Sigmoid colon (tissue), 7 donors: Measurements from ENCODE around the gene PIK3R6. TPM values are rescaled to one million over a fixed set of nuclear protein-coding genes. Genes with fewer than 3 reads are reported as not detected.

ENCODE experiments used
- DNase-seq: peaks from one replicate; pipeline ENCODE4 v3.0.0-alpha.2; 2019
- H3K27ac ChIP-seq, 4 donors: fragments of 200-600 bp; sonication (generic); one replicate each; pipeline ENCODE4 v1.5.1; 2016 to 2019; ENCODE audit warnings: mild to moderate bottlenecking in 1 of 4
- H3K27me3 ChIP-seq, 3 donors: fragments of 200-600 bp; sonication (generic); one replicate each; pipeline ENCODE4 v1.5.1; 2019; ENCODE audit warnings: mild to moderate bottlenecking in 1 of 3
- H3K36me3 ChIP-seq, 4 donors: fragments of 200-600 bp; sonication (generic); one replicate each; pipeline ENCODE4 v1.5.1; 2016 to 2019
- H3K4me1 ChIP-seq, 4 donors: fragments of 200-600 bp; sonication (generic); one replicate each; pipeline ENCODE4 v1.5.1; 2017 to 2019
- H3K4me3 ChIP-seq, 4 donors: fragments of 200-600 bp; sonication (generic); one replicate each; pipeline ENCODE4 v1.5.1; 2017 to 2019; ENCODE audit warnings: mild to moderate bottlenecking in 2 of 4, moderate library complexity in 1 of 4
- H3K9me3 ChIP-seq, 4 donors: fragments of 200-600 bp in 3 of 4; sonication (generic) in 3 of 4; one replicate each; pipeline versions ENCODE4 v1.5.1 to v1.6.1; 2013 to 2019
- EP300 ChIP-seq, 4 donors: sonication (generic); formaldehyde crosslinking; IDR thresholded peaks; one replicate each; pipeline ENCODE4 v1.6.1; 2017; ENCODE audit warnings: antibody characterized with exemption in 4 of 4
- POLR2A ChIP-seq, 2 donors: fragments of 450-650 bp; IDR thresholded peaks; one replicate each; pipeline ENCODE4 v1.6.1; 2016; ENCODE audit warnings: antibody characterized with exemption in 2 of 2, mild to moderate bottlenecking in 2 of 2, moderate library complexity in 2 of 2
- POLR2AphosphoS5 ChIP-seq, 4 donors: sonication (generic); formaldehyde crosslinking; IDR thresholded peaks; one replicate each; pipeline ENCODE4 v1.6.1; 2017; ENCODE audit warnings: antibody characterized with exemption in 4 of 4
- WGBS, 2 donors: extraction: QIAGEN DNeasy Blood & Tissue Kit; methylation state at CpG; one replicate each; pipeline ENCODE4 v1.1.7; 2013; 5-methylcytosine and 5-hydroxymethylcytosine counted together
- intact Hi-C: fragments of 100-400 bp; cut with DNase I; formaldehyde crosslinking; loops from one replicate; pipeline ENCODE4 v1.15.1; 2023
- polyA plus RNA-seq, 3 donors: library from polyadenylated mRNA; stranded (reverse); fragments of 200-250 nt; gene quantifications; one replicate each; pipeline ENCODE4 v1.2.3, GENCODE V29; 2013
- total RNA-seq, 4 donors: library from RNA; depleted of rRNA; stranded (reverse); fragments of >200 nt; gene quantifications; one replicate each; pipeline ENCODE4 v1.1.0, GENCODE V29; 2016
- TF ChIP-seq, protein P1 (sequence below), 4 experiments: fragments of 450-650 bp in 3 of 4; fragments of 200-600 bp in 1 of 4; IDR thresholded peaks; one replicate each; pipeline ENCODE4 v1.5.1; 2016 to 2019; ENCODE audit warnings: antibody characterized with exemption in 4 of 4, mild to moderate bottlenecking in 3 of 4, moderate library complexity in 2 of 4
- donor health status: healthy with polysubstance abuse.
- donor health status: Bipolar disorder and iron deficiency.
- donor health status: healthy.

The PIK3R6 gene
- total and polyA plus RNA-seq, 7 donors, result 0.54 to 1.2 (median 0.77) TPM; not detected in 2

DNA sequence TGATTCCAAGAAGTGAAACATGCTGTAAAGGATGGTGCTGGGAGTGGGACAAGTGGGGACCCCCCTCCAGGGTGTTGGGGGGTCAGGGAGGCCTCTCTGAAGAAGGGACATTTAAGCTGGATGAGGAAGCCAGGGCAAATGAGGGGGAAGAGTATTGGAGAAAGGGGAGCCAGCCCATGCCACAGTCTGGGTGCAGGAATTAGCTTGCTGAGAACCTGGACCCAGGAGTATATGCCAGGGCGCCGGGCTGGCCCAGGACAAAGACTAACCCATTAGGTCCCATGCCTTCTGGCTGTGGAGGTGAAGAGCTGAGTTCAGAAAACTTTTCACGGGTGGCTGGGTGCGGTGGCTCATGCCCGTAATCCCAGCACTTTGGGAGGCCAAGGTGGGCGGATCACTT is 45.6 kb upstream of the PIK3R6 start:
- 86 to 96% methylated on average over 6 of the region's 6 CpGs for WGBS, 2 donors
- Histone ChIP-seq H3K4me3 (no peak overlapping the region), H3K36me3 (no peaks in the 10 kb centered on the region), H3K9me3 (peaks cover 0 to 3% (median 0%) of the 10 kb centered on the region in 4 donors), H3K27ac (no peak overlapping the region), H3K27me3 (peaks cover 0 to 18% (median 0%) of the 10 kb centered on the region in 3 donors), H3K4me1 (no peaks in the 10 kb centered on the region)
- no peak for DNase-seq
- intact Hi-C loops, result no loop called here
- TF ChIP-seq POLR2A (IDR thresholded peaks at IDR 0.05) (no peak), POLR2AphosphoS5 (IDR thresholded peaks at IDR 0.05) (no peak), EP300 (IDR thresholded peaks at IDR 0.05) (no peak)
- TF ChIP-seq, protein P1, sequence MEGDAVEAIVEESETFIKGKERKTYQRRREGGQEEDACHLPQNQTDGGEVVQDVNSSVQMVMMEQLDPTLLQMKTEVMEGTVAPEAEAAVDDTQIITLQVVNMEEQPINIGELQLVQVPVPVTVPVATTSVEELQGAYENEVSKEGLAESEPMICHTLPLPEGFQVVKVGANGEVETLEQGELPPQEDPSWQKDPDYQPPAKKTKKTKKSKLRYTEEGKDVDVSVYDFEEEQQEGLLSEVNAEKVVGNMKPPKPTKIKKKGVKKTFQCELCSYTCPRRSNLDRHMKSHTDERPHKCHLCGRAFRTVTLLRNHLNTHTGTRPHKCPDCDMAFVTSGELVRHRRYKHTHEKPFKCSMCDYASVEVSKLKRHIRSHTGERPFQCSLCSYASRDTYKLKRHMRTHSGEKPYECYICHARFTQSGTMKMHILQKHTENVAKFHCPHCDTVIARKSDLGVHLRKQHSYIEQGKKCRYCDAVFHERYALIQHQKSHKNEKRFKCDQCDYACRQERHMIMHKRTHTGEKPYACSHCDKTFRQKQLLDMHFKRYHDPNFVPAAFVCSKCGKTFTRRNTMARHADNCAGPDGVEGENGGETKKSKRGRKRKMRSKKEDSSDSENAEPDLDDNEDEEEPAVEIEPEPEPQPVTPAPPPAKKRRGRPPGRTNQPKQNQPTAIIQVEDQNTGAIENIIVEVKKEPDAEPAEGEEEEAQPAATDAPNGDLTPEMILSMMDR (IDR thresholded peaks at IDR 0.05), result no peak

DNA sequence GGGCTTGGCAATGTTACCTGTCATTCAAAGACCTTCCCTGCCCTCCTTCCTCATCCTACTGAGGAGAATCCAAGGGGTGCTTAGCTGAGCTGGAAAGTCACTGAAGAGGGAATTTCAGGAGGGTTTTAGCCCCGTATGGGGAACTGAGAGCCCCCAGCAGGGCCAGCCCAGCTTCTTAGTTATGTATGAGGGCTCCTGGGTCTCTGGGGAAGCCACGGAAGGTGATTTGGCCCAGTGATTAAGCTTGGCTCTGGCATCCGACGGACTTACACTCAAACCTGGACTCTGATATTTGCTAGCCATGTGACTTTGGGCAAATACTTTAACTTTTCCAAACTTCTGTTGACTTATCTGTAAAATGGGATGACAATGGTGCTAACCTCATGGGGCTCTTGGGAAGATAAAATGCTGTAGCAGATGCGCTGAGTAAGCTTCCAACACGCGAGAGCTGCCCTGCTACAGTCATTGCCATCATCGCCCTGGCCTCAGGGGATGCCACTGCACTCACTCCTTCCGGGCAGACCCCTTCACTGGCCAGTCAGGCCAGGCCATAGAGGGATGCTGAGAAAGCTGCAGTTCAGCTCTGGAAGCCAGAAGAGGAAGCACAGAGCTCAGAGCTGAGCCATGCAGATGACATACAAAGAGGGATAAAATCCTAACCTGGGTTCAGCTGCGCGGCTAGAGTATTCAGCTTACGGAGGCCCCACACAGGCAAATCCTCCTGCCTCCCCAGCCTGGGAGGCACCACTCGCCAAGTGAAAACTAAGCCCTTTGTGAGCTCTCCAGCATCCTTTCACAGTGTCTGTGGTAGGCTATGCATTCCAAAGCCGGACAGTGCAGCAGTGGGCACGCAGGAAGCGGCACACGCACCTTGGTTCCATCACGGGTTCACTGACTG is 44.9 kb upstream of the PIK3R6 start:
- Histone ChIP-seq H3K4me1 (no peaks in the 10 kb centered on the region), H3K4me3 (no peak overlapping the region), H3K27ac (no peak overlapping the region), H3K27me3 (peaks cover 0 to 18% (median 0%) of the 10 kb centered on the region in 3 donors), H3K36me3 (no peaks in the 10 kb centered on the region), H3K9me3 (no peaks in the 10 kb centered on the region)
- no peak for DNase-seq
- intact Hi-C loops, result no loop called here
- WGBS, 2 donors, result 84 to 85% methylated on average over 18 of the region's 18 CpGs
- TF ChIP-seq, protein P1 (IDR thresholded peaks at IDR 0.05), result no peak
- no peak for TF ChIP-seq POLR2AphosphoS5 (IDR thresholded peaks at IDR 0.05)
- TF ChIP-seq POLR2A (IDR thresholded peaks at IDR 0.05), result no peak
- no peak for TF ChIP-seq EP300 (IDR thresholded peaks at IDR 0.05)

DNA sequence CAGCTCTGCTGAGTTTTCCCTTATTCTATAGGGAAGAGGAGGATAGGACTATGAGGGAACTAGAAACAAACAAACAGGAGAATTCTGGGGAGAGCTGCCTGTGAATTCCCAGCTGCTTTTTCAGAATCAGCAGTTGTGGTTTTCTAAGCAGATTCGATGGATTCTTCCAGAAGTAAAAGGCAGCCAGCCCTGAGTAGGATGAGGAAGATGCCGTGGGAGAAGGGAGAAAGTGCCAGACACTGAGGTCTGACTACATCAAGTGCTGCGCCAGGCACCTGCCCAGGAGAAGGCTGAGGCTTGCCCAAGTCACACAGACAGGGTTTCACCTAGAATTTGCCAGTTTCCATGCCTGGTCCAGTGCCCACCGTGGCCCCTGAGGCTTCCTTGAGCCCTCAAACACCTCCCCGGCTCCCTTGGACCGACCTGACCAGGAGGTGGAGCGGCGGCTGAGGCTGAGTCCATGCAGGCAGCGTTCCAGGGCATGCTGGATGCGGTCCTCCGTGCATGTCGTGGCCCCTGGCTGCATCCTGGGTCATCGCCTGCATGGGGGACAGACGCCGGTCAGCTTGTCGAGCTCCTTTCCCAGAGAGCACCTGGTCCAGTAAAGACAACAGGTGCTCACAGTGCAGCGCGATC is 43.6 kb upstream of the PIK3R6 start:
- Histone ChIP-seq H3K4me3 (no peak overlapping the region), H3K27ac (no peak overlapping the region), H3K9me3 (no peaks in the 10 kb centered on the region), H3K4me1 (no peaks in the 10 kb centered on the region), H3K27me3 (peaks cover 0 to 18% (median 0%) of the 10 kb centered on the region in 3 donors), H3K36me3 (no peaks in the 10 kb centered on the region)
- no peak for DNase-seq
- intact Hi-C loops, result no loop called here
- TF ChIP-seq POLR2AphosphoS5 (IDR thresholded peaks at IDR 0.05) (no peak), EP300 (IDR thresholded peaks at IDR 0.05) (no peak), POLR2A (IDR thresholded peaks at IDR 0.05) (no peak)
- TF ChIP-seq, protein P1 (IDR thresholded peaks at IDR 0.05), result no peak
- 80 to 87% methylated on average over 18 of the region's 18 CpGs for WGBS, 2 donors

DNA sequence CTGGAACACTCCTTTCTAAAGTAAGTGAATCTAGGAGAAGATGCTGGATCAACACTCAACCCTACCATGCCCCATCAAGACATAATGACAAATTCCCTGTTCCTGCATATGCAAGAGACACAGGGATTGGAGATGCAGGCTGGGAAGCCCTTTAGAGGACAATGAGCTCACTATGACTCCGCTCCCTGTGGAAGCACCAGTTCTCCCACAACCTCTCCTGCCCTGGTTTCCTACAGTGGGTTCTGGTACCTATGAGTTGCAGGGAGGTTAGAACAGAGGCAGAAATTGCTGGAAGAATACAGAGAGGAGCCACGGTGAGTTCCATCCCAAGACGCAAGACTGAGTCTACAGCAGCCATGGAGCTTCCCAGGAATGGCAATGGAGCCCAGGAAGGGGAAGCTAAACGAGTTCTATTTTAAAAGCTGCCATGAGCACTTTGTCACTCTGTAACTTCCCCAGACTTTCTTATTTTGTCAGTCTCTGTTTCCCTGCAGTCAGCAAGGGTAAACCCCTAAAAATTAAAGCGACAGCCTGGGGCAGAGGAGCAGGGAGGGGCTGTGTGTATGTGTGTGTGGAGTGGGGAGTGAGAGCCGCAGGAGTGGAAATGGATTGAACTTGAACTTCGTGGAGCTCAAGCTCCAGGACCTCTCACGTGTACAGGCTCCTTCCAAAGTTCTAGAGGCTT is 42.3 kb upstream of the PIK3R6 start:
- intact Hi-C loops, result loop anchor here (10.0 kb wide), 1 partner anchor 195 kb away; no protein-coding TSS in a partner anchor
- H3K27me3 ChIP-seq, result peaks cover 0 to 21% (median 0%) of the 10 kb centered on the region in 3 donors
- no peaks in the 10 kb centered on the region for H3K4me1 ChIP-seq
- H3K27ac ChIP-seq, result peak overlapping the region in 1 of 4 donors; percentile 18
- no peaks in the 10 kb centered on the region for H3K36me3 ChIP-seq
- no peak for DNase-seq
- TF ChIP-seq POLR2A (IDR thresholded peaks at IDR 0.05) (no peak), EP300 (IDR thresholded peaks at IDR 0.05) (no peak)
- TF ChIP-seq, protein P1 (IDR thresholded peaks at IDR 0.05), result no peak
- no peak overlapping the region for H3K4me3 ChIP-seq
- H3K9me3 ChIP-seq, result no peaks in the 10 kb centered on the region
- WGBS, 2 donors, result 67 to 75% methylated on average over 8 of the region's 8 CpGs
